ENCODE measurements around the gene TMC8. TPM values are rescaled to one million over a fixed set of nuclear protein-coding genes. Genes with fewer than 3 reads are reported as not detected.

Gene TMC8
- polyA plus RNA-seq, 1 of the 3 experiments (the other 2 are of a cell fraction), result 0.18 TPM

GRCh38 chr17:78133971-78134898, 3.7 kb downstream of the TMC8 start:
- H3K79me2 ChIP-seq (ENCODE audit: insufficient read depth), result no peaks in the 10 kb centered on the region
- peak; percentile 84 for DNase-seq
- H3K27me3 ChIP-seq (ENCODE audit: insufficient read depth), result peaks cover 3% of the 10 kb centered on the region
- POLR2A ChIA-PET, result no interaction called here
- peak; percentile 52 for TF ChIP-seq SMC3 (IDR thresholded peaks at IDR 0.05; ENCODE audit: low read depth, low read length)
- peak; percentile 63 for TF ChIP-seq RAD21 (IDR thresholded peaks at IDR 0.05; ENCODE audit: low read length)
- TF ChIP-seq YY1 (IDR thresholded peaks at IDR 0.05; ENCODE audit: low read depth), result no peak
- TF ChIP-seq CTCF (IDR thresholded peaks at IDR 0.05), result peak; percentile 66
- no peaks in the 10 kb centered on the region for H3K9me3 ChIP-seq
- no peaks in the 10 kb centered on the region; a peak in 1 of 4 replicates for H3K4me1 ChIP-seq (ENCODE audit: control insufficient read depth in 1 of 2, insufficient read depth in 2 of 2, low read depth in 1 of 2, low read length in 1 of 2)
- H3K4me2 ChIP-seq, result no peak overlapping the region
- H4K20me1 ChIP-seq (ENCODE audit: insufficient read depth), result no peaks in the 10 kb centered on the region
- CTCF ChIA-PET, result interaction anchor here (0.6 to 6.3 kb wide), 21 partner anchors 9 to 333 kb away, joined by 3 to 73 read pairs (median 5); no protein-coding TSS in a partner anchor
- no peaks in the 10 kb centered on the region for H3F3A ChIP-seq (replicated peaks; ENCODE audit: insufficient read depth)
- H3K27ac ChIP-seq (ENCODE audit: low read depth in 2 of 2, low read length in 1 of 2), result no peak overlapping the region
- H3K4me3 ChIP-seq (ENCODE audit: low read depth in 2 of 2, low read length in 1 of 2), result no peak overlapping the region
- no peaks in the 10 kb centered on the region for H3K9me2 ChIP-seq
- 57% methylated on average over 28 of the region's 39 CpGs for WGBS (ENCODE audit: low lambda C conversion rate)
- H3K9ac ChIP-seq, result no peak overlapping the region
- H2AFZ ChIP-seq (ENCODE audit: low read depth), result no peak overlapping the region
- H3K36me3 ChIP-seq (replicated peaks in 1 of 2; ENCODE audit: control insufficient read depth in 1 of 2, insufficient read depth in 2 of 2, low read length in 1 of 2), result no peaks in the 10 kb centered on the region

- Histone ChIP-seq H3K27ac (ENCODE audit: low read depth in 2 of 2, low read length in 1 of 2) (no peak overlapping the region), H3K4me1 (ENCODE audit: control insufficient read depth in 1 of 2, insufficient read depth in 2 of 2, low read depth in 1 of 2, low read length in 1 of 2) (no peaks in the 10 kb centered on the region; a peak in 1 of 4 replicates), H3K4me2 (no peak overlapping the region), H3K36me3 (replicated peaks in 1 of 2; ENCODE audit: control insufficient read depth in 1 of 2, insufficient read depth in 2 of 2, low read length in 1 of 2) (no peaks in the 10 kb centered on the region), H3K9ac (no peak overlapping the region), H3K27me3 (ENCODE audit: insufficient read depth) (peaks cover 3% of the 10 kb centered on the region), H3F3A (replicated peaks; ENCODE audit: insufficient read depth) (no peaks in the 10 kb centered on the region), H2AFZ (ENCODE audit: low read depth) (no peak overlapping the region), H3K9me3 (no peaks in the 10 kb centered on the region), H4K20me1 (ENCODE audit: insufficient read depth) (no peaks in the 10 kb centered on the region), H3K9me2 (no peaks in the 10 kb centered on the region), H3K4me3 (ENCODE audit: low read depth in 2 of 2, low read length in 1 of 2) (no peak overlapping the region), H3K79me2 (ENCODE audit: insufficient read depth) (no peaks in the 10 kb centered on the region)
- WGBS (ENCODE audit: low lambda C conversion rate), result 54% methylated on average over 8 of the region's 9 CpGs
- POLR2A ChIA-PET, result no interaction called here
- TF ChIP-seq IRF3 (IDR thresholded peaks at IDR 0.05; ENCODE audit: low read depth, low read length) (no peak), SIN3A (IDR thresholded peaks at IDR 0.05; ENCODE audit: borderline replicate concordance, low read depth, low read length) (no peak), CTCF (IDR thresholded peaks at IDR 0.05) (no peak), FOXJ3 (CRISPR knock-in tag; IDR thresholded peaks at IDR 0.05) (no peak), ZBTB33 (IDR thresholded peaks at IDR 0.05; ENCODE audit: borderline replicate concordance, low read depth) (no peak), TCF12 (IDR thresholded peaks at IDR 0.05) (no peak), USF1 (IDR thresholded peaks at IDR 0.05; ENCODE audit: borderline replicate concordance, low read depth) (no peak), GATA2 (CRISPR knock-in tag; IDR thresholded peaks at IDR 0.05) (no peak), GABPA (IDR thresholded peaks at IDR 0.05; ENCODE audit: low read depth) (no peak)
- DNase-seq, result no peak
- CTCF ChIA-PET, result interaction anchor here (0.6 to 6.3 kb wide), 19 partner anchors 9 to 116 kb away, joined by 3 to 73 read pairs (median 5); no protein-coding TSS in a partner anchor
Observed at GRCh38 chr17:78134899-78135385, 4.4 kb downstream of the TMC8 start.

All from SK-N-SH (cell line).